Endothelial cell of umbilical vein (primary cell): ENCODE measurements around the gene LPAR1.

ENCODE experiments used
- EZH2 ChIP-seq: IDR thresholded peaks from 2 replicates; pipeline ENCODE4 v1.6.1; 2012; ENCODE audit warnings: borderline replicate concordance, low read depth, mild to moderate bottlenecking, moderate library complexity, low read length, inconsistent platforms; ENCODE audit not compliant: severe bottlenecking
- FOS ChIP-seq: IDR thresholded peaks from 2 replicates; pipeline ENCODE4 v1.6.1; 2011; ENCODE audit warnings: mild to moderate bottlenecking, low read length, moderate library complexity, borderline replicate concordance; ENCODE audit not compliant: insufficient read depth
- JUN ChIP-seq: IDR thresholded peaks from 2 replicates; pipeline ENCODE4 v1.6.1; 2011; ENCODE audit warnings: borderline replicate concordance, low read depth; ENCODE audit not compliant: insufficient read length, insufficient read depth
- MYC ChIP-seq: IDR thresholded peaks from one replicate; pipeline ENCODE4 v1.6.1; 2011; ENCODE audit warnings: mild to moderate bottlenecking, low read depth, low read length
- POLR2A ChIP-seq: IDR thresholded peaks from 2 replicates; pipeline ENCODE4 v1.6.1; 2012; ENCODE audit warnings: low read depth, mild to moderate bottlenecking, control low read depth, low read length
- POLR2AphosphoS5 ChIP-seq: IDR thresholded peaks from 2 replicates; pipeline ENCODE4 v1.6.1; 2012; ENCODE audit warnings: low read depth, mild to moderate bottlenecking, control low read depth, low read length, moderate library complexity; ENCODE audit not compliant: insufficient read depth
- TF ChIP-seq, protein P1 (sequence below), 2 donors: IDR thresholded peaks; 1 replicate in 1 of 2; 2 replicates in 1 of 2; pipeline ENCODE4 v1.5.1; 2011; ENCODE audit warnings: low read length in 2 of 2, mild to moderate bottlenecking in 2 of 2, moderate library complexity in 2 of 2, control low read depth in 1 of 2, inconsistent platforms in 1 of 2, low read depth in 1 of 2; ENCODE audit not compliant: insufficient read depth in 1 of 2; ENCODE audit errors: extremely low read depth in 1 of 2
- TF ChIP-seq, protein P2 (sequence below): IDR thresholded peaks from 2 replicates; pipeline ENCODE4 v1.6.1; 2011; ENCODE audit not compliant: insufficient read depth, insufficient read length

DNA sequence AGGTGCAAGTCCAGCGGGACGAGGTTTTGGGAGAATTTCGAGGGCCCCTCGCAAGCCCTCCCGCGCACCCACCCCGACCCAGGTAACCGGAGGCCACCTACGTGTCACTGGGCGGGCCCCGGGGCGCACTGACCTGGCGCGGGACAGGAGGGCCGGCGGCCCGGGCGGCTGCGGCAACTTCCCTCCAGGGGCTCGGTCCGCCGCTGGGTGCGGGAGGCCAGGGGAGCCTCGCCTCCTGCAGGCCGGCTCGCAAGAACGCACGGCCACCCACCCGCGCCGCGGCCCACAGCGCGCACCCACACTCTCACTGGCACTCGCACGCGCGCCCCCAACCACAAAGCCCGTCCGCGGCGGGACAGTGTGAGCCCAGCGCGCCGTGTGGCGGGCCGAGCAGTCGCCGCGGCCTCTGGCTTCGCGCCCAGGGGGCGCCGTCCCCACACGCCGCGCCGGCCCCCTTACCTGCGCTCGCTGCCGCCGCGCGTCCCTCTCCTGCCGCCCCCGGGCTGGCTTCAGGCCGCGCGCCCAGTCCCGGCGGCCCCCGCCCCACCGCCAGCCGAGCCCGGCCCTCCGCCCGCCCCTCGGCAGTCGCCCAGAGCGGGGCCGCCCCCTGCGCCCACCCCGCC lies 451 bp downstream of the LPAR1 start:
- TF ChIP-seq, protein P1, sequence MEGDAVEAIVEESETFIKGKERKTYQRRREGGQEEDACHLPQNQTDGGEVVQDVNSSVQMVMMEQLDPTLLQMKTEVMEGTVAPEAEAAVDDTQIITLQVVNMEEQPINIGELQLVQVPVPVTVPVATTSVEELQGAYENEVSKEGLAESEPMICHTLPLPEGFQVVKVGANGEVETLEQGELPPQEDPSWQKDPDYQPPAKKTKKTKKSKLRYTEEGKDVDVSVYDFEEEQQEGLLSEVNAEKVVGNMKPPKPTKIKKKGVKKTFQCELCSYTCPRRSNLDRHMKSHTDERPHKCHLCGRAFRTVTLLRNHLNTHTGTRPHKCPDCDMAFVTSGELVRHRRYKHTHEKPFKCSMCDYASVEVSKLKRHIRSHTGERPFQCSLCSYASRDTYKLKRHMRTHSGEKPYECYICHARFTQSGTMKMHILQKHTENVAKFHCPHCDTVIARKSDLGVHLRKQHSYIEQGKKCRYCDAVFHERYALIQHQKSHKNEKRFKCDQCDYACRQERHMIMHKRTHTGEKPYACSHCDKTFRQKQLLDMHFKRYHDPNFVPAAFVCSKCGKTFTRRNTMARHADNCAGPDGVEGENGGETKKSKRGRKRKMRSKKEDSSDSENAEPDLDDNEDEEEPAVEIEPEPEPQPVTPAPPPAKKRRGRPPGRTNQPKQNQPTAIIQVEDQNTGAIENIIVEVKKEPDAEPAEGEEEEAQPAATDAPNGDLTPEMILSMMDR (IDR thresholded peaks at IDR 0.05; ENCODE audit: extremely low read depth in 1 of 2, insufficient read depth in 1 of 2, low read depth in 1 of 2, low read length in 2 of 2) = no peak
- TF ChIP-seq POLR2A = no peak
- no peak for TF ChIP-seq POLR2AphosphoS5
- TF ChIP-seq EZH2 = peak; percentile 45
- TF ChIP-seq, protein P2, sequence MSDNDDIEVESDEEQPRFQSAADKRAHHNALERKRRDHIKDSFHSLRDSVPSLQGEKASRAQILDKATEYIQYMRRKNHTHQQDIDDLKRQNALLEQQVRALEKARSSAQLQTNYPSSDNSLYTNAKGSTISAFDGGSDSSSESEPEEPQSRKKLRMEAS = no peak
- no peak for TF ChIP-seq JUN
- no peak for TF ChIP-seq FOS
- no peak for TF ChIP-seq MYC
